CD14-positive monocyte (primary cell): ENCODE measurements around the gene ABRAXAS1. TPM values are rescaled to one million over a fixed set of nuclear protein-coding genes. Genes with fewer than 3 reads are reported as not detected.

Experiments
- DNase-seq, 3 donors: peaks; one replicate each; pipeline ENCODE4 v3.0.0-alpha.2; 2011 to 2022
- H2AFZ ChIP-seq: 2 replicates; pipeline ENCODE4 v1.6.0; 2012; ENCODE audit warnings: mild to moderate bottlenecking, low read depth, low read length, inconsistent platforms; ENCODE audit not compliant: insufficient read depth, poor library complexity, severe bottlenecking
- H3K27ac ChIP-seq, 2 donors: 1 replicate in 1 of 2; 2 replicates in 1 of 2; pipeline ENCODE4 v1.5.1; 2012 to 2013; ENCODE audit warnings: low read length in 2 of 2, control low read depth in 1 of 2, inconsistent platforms in 1 of 2, low read depth in 1 of 2, mild to moderate bottlenecking in 1 of 2
- H3K27me3 ChIP-seq, 2 donors: one replicate each; pipeline versions ENCODE4 v1.6.0 to v1.6.1; 2011 to 2013; ENCODE audit warnings: low read length in 2 of 2; ENCODE audit not compliant: control insufficient read depth in 2 of 2, insufficient read depth in 2 of 2
- H3K36me3 ChIP-seq, 2 donors: replicated peaks in 1 of 2; 1 replicate in 1 of 2; 2 replicates in 1 of 2; pipeline versions ENCODE4 v1.5.1 to v1.6.1; 2012 to 2013; ENCODE audit warnings: low read length in 2 of 2, control low read depth in 1 of 2, inconsistent platforms in 1 of 2, mild to moderate bottlenecking in 1 of 2; ENCODE audit not compliant: insufficient read depth in 2 of 2, control insufficient read depth in 1 of 2
- H3K4me1 ChIP-seq, 2 donors: 1 replicate in 1 of 2; 2 replicates in 1 of 2; pipeline versions ENCODE4 v1.5.1 to v1.6.1; 2012 to 2013; ENCODE audit warnings: low read length in 2 of 2, control low read depth in 1 of 2, inconsistent platforms in 1 of 2, mild to moderate bottlenecking in 1 of 2, moderate library complexity in 1 of 2; ENCODE audit not compliant: insufficient read depth in 2 of 2, control insufficient read depth in 1 of 2
- H3K4me2 ChIP-seq: replicated peaks from 2 replicates; pipeline ENCODE3; 2012; ENCODE audit warnings: low read length, moderate library complexity, mild to moderate bottlenecking; ENCODE audit not compliant: poor library complexity, severe bottlenecking; ENCODE audit errors: extremely low read depth
- H3K4me3 ChIP-seq, 3 experiments: fragments of 200-600 bp in 1 of 3; sonication (generic) in 1 of 3; replicated peaks in 1 of 3; 1 replicate in 2 of 3; 2 replicates in 1 of 3; pipeline ENCODE4 v1.5.1; 2011 to 2013; ENCODE audit warnings: low read length in 3 of 3, mild to moderate bottlenecking in 3 of 3, control low read depth in 2 of 3, low read depth in 2 of 3, inconsistent platforms in 1 of 3, moderate library complexity in 1 of 3
- H3K79me2 ChIP-seq: 2 replicates; pipeline ENCODE4 v1.6.0; 2012; ENCODE audit warnings: mild to moderate bottlenecking, control low read depth, inconsistent platforms, low read length, moderate library complexity; ENCODE audit not compliant: insufficient read depth
- H3K9ac ChIP-seq: 2 replicates; pipeline ENCODE4 v1.6.0; 2017; ENCODE audit warnings: low read length, mild to moderate bottlenecking; ENCODE audit not compliant: insufficient read depth, poor library complexity, severe bottlenecking
- H3K9me3 ChIP-seq, 2 donors: replicated peaks in 1 of 2; 1 replicate in 1 of 2; 2 replicates in 1 of 2; pipeline versions ENCODE4 v1.5.1 to v1.6.1; 2012 to 2013; ENCODE audit warnings: low read length in 2 of 2, control low read depth in 1 of 2; ENCODE audit not compliant: control insufficient read depth in 1 of 2, insufficient read depth in 1 of 2
- H4K20me1 ChIP-seq: 2 replicates; pipeline ENCODE4 v1.6.0; 2012; ENCODE audit warnings: mild to moderate bottlenecking, low read length, control low read depth, moderate library complexity; ENCODE audit not compliant: insufficient read depth
- H3K27ac Mint-ChIP-seq, 7 donors: one replicate each; pipeline ENCODE4 v1.8.0; 2020; ENCODE audit warnings: mild to moderate bottlenecking in 7 of 7, mixed read lengths in 7 of 7, moderate library complexity in 6 of 7, inconsistent platforms in 2 of 7
- H3K27me3 Mint-ChIP-seq, 3 donors: one replicate each; pipeline ENCODE4 v1.8.0; 2021 to 2022; ENCODE audit warnings: low read depth in 3 of 3, mild to moderate bottlenecking in 3 of 3, mixed read lengths in 3 of 3, moderate library complexity in 3 of 3, inconsistent platforms in 1 of 3
- H3K36me3 Mint-ChIP-seq, 2 donors: one replicate each; pipeline ENCODE4 v1.8.0; 2020; ENCODE audit warnings: mixed read lengths in 2 of 2, inconsistent platforms in 1 of 2, mild to moderate bottlenecking in 1 of 2
- H3K4me1 Mint-ChIP-seq: one replicate; pipeline ENCODE4 v1.8.0; 2020; ENCODE audit warnings: mild to moderate bottlenecking, mixed read lengths
- H3K4me3 Mint-ChIP-seq, 2 donors: one replicate each; pipeline ENCODE4 v1.8.0; 2020; ENCODE audit warnings: mild to moderate bottlenecking in 2 of 2, mixed read lengths in 2 of 2, moderate library complexity in 1 of 2
- H3K9me3 Mint-ChIP-seq, 7 donors: one replicate each; pipeline ENCODE4 v1.8.0; 2020 to 2022; ENCODE audit warnings: mixed read lengths in 7 of 7, mild to moderate bottlenecking in 6 of 7, moderate library complexity in 6 of 7, inconsistent platforms in 2 of 7
- WGBS: methylation state at CpG from one replicate; pipeline ENCODE4 v1.1.5; 2013; ENCODE audit warnings: missing lambda C conversion rate; ENCODE audit not compliant: insufficient coverage; 5-methylcytosine and 5-hydroxymethylcytosine counted together
- intact Hi-C, 2 donors: fragments of 100-400 bp; cut with micrococcal nuclease; formaldehyde crosslinking; loops; one replicate each; pipeline versions ENCODE4 v1.15.0 to v1.15.1; 2023
- polyA plus RNA-seq, 3 donors: library from polyadenylated mRNA; depleted of rRNA in 1 of 3; unstranded in 2 of 3; stranded (reverse) in 1 of 3; fragments of 300-500 nt in 2 of 3; fragments of >200 nt in 1 of 3; fragmentation: Illumina TruSeq in 2 of 3; gene quantifications; 1 replicate in 2 of 3; 2 replicates in 1 of 3; pipeline ENCODE4 v1.2.3, GENCODE V29; 2012 to 2021
- TF ChIP-seq, protein P1 (sequence below): fragments of 200-600 bp; IDR thresholded peaks from one replicate; pipeline ENCODE4 v1.8.0; 2022; ENCODE audit warnings: antibody characterized with exemption, mild to moderate bottlenecking

The ABRAXAS1 gene
- polyA plus RNA-seq, 3 donors = 6.0 to 10.8 (median 6.8) TPM

DNA sequence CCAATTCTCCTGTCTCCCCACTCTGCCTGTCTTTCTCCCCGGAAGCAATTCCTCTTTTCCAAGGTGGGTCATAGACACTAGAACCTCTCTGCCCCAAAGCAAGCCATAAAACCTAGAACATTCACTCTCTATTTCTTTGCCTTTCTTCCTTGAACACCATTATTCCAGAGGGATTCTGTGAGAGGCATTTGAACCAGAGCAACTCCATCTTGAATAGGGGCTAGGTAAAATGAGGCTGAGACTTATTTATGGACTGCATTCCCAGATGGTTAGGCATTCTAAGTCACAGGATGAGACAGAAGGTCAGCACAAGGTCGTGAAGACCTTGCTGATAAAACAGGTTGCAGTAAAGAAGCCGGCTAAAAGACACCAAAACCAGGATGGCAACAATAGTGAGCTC is 37.3 kb upstream of the ABRAXAS1 start:
- Histone ChIP-seq H3K79me2 (no peaks in the 10 kb centered on the region), H3K9ac (no peak overlapping the region), H3K4me3 (no peak overlapping the region), H3K4me1 (no peaks in the 10 kb centered on the region), H4K20me1 (no peaks in the 10 kb centered on the region), H3K27ac (no peak overlapping the region), H3K27me3 (no peaks in the 10 kb centered on the region), H3K36me3 (no peaks in the 10 kb centered on the region), H2AFZ (no peak overlapping the region), H3K4me2 (no peak overlapping the region), H3K9me3 (peaks cover 4 to 11% of the 10 kb centered on the region in 2 donors)
- Mint-ChIP-seq H3K9me3 (peaks cover 10 to 21% (median 13%) of the 10 kb centered on the region in 7 donors), H3K4me1 (no peaks in the 10 kb centered on the region), H3K4me3 (no peak overlapping the region), H3K27me3 (peaks cover 4 to 9% (median 6%) of the 10 kb centered on the region in 3 donors), H3K36me3 (no peaks in the 10 kb centered on the region), H3K27ac (no peak overlapping the region)
- WGBS = 90% methylated on average over 3 of the region's 3 CpGs
- no peak for DNase-seq
- TF ChIP-seq, protein P1, sequence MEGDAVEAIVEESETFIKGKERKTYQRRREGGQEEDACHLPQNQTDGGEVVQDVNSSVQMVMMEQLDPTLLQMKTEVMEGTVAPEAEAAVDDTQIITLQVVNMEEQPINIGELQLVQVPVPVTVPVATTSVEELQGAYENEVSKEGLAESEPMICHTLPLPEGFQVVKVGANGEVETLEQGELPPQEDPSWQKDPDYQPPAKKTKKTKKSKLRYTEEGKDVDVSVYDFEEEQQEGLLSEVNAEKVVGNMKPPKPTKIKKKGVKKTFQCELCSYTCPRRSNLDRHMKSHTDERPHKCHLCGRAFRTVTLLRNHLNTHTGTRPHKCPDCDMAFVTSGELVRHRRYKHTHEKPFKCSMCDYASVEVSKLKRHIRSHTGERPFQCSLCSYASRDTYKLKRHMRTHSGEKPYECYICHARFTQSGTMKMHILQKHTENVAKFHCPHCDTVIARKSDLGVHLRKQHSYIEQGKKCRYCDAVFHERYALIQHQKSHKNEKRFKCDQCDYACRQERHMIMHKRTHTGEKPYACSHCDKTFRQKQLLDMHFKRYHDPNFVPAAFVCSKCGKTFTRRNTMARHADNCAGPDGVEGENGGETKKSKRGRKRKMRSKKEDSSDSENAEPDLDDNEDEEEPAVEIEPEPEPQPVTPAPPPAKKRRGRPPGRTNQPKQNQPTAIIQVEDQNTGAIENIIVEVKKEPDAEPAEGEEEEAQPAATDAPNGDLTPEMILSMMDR = no peak
- intact Hi-C loops = no loop called here

DNA sequence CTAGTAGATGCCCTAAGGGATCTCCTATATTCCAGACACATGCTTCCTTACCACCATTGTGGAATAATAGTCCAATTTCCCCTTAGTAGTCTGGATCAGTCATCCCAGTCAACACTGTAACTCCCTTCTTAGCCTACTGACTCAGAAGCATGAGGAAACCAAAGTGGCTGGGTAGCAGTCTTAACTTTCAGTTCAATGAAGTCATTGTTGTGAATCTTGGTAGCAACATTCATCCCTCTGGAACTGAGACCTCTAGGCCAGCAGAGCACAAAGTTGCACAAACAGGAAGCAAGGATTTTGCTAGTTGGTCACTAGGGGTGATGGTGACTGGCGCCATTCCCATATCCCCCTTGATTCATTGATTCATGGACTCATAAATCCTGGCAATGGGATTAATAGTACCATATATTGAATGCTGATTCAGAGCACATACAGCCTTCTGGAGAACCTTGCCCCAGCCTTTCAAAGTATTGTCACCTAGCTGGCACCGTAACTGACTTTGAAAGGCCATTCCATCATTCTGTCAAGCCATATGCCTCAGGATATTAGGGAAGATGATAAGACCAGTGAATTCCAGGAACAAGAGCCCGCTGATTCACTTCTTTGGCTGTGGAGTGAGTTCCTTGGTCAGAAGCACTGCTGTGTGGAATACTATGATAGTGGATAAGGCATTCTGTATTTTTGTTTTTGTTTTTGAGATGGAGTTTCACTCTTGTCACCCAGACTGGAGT is 31.3 kb upstream of the ABRAXAS1 start:
- Histone ChIP-seq H3K4me1 (no peaks in the 10 kb centered on the region), H3K4me2 (no peak overlapping the region), H4K20me1 (no peaks in the 10 kb centered on the region), H2AFZ (no peak overlapping the region), H3K79me2 (no peaks in the 10 kb centered on the region), H3K36me3 (no peaks in the 10 kb centered on the region), H3K9me3 (no peaks in the 10 kb centered on the region), H3K9ac (no peak overlapping the region), H3K27me3 (no peaks in the 10 kb centered on the region), H3K4me3 (no peak overlapping the region), H3K27ac (no peak overlapping the region)
- 80% methylated on average over 1 of the region's 3 CpGs for WGBS
- H3K4me1 Mint-ChIP-seq = no peaks in the 10 kb centered on the region
- TF ChIP-seq, protein P1 = no peak
- H3K4me3 Mint-ChIP-seq = no peak overlapping the region
- no peaks in the 10 kb centered on the region for H3K9me3 Mint-ChIP-seq
- DNase-seq = peak in 1 of 3 donors; percentile 17
- H3K27me3 Mint-ChIP-seq = peaks cover 0 to 2% (median 0%) of the 10 kb centered on the region in 3 donors
- no peak overlapping the region for H3K27ac Mint-ChIP-seq
- intact Hi-C loops = no loop called here
- no peaks in the 10 kb centered on the region for H3K36me3 Mint-ChIP-seq
